Erythroblast (primary cell): ENCODE measurements around the gene STK39.

Experiments used
- GATA1 ChIP-seq: IDR thresholded peaks from 2 replicates; pipeline ENCODE4 v1.6.1; 2011; ENCODE audit warnings: low read depth, mild to moderate bottlenecking, control low read depth, low read length, moderate library complexity
- POLR2A ChIP-seq: IDR thresholded peaks from 2 replicates; pipeline ENCODE4 v1.6.1; 2011; ENCODE audit warnings: mild to moderate bottlenecking, low read length

GRCh38 chr2:168201584-168202116 lies 45.7 kb downstream of the STK39 start:
- TF ChIP-seq POLR2A (no peak), GATA1 (no peak)
